ENCODE data around the gene GPR61. TPM values are rescaled to one million over a fixed set of nuclear protein-coding genes. Genes with fewer than 3 reads are reported as not detected.

Gene GPR61
- total RNA-seq, 1 donor from 2014 or later = 0.08 TPM

Other genes starting within 250 kb of the GPR61 start
- 0.22 TPM for gene MYBPHL, start 232.9 kb upstream of the GPR61 start, total RNA-seq
- gene SORT1, start 142.0 kb upstream of the GPR61 start, total RNA-seq = 146 TPM
- 49.9 TPM for gene PSMA5, start 113.4 kb upstream of the GPR61 start, total RNA-seq
- 25.3 TPM for gene SYPL2, start 73.3 kb upstream of the GPR61 start, total RNA-seq
- gene ATXN7L2, start 56.0 kb upstream of the GPR61 start, total RNA-seq = 2.1 TPM
- 4.6 TPM for gene CYB561D1, start 45.8 kb upstream of the GPR61 start, total RNA-seq
- gene AMIGO1, start 30.1 kb upstream of the GPR61 start, total RNA-seq = 19.4 TPM
- 2.0 TPM for gene GNAI3, start 8.7 kb downstream of the GPR61 start, total RNA-seq
- not detected for gene GNAT2, start 79.7 kb downstream of the GPR61 start, total RNA-seq
- 12.9 TPM for gene AMPD2, start 80.0 kb downstream of the GPR61 start, total RNA-seq
- gene GSTM4, start 116.2 kb downstream of the GPR61 start, total RNA-seq = 36.8 TPM
- 67.3 TPM for gene GSTM2, start 128.2 kb downstream of the GPR61 start, total RNA-seq
- gene GSTM1, start 147.9 kb downstream of the GPR61 start, total RNA-seq = not detected
- 2.4 TPM for gene GSTM5, start 172.4 kb downstream of the GPR61 start, total RNA-seq
- gene GSTM3, start 201.2 kb downstream of the GPR61 start, total RNA-seq = 93.7 TPM
- 0.11 TPM for gene EPS8L3, start 224.1 kb downstream of the GPR61 start, total RNA-seq